Limb (tissue), 2 donors: ENCODE measurements around the gene UTP3.
"Not testable (repeated sequence)": the region's sequence is repeated elsewhere in the genome, so short reads cannot be mapped to it uniquely, and the experiment has no call there.

Source experiments
- DNase-seq, 2 donors: peaks; one replicate each; pipeline ENCODE4 v3.0.0-alpha.2; 2016; ENCODE audit errors: extremely low spot score in 2 of 2

UTP3 gene, protein sequence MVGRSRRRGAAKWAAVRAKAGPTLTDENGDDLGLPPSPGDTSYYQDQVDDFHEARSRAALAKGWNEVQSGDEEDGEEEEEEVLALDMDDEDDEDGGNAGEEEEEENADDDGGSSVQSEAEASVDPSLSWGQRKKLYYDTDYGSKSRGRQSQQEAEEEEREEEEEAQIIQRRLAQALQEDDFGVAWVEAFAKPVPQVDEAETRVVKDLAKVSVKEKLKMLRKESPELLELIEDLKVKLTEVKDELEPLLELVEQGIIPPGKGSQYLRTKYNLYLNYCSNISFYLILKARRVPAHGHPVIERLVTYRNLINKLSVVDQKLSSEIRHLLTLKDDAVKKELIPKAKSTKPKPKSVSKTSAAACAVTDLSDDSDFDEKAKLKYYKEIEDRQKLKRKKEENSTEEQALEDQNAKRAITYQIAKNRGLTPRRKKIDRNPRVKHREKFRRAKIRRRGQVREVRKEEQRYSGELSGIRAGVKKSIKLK

DNA sequence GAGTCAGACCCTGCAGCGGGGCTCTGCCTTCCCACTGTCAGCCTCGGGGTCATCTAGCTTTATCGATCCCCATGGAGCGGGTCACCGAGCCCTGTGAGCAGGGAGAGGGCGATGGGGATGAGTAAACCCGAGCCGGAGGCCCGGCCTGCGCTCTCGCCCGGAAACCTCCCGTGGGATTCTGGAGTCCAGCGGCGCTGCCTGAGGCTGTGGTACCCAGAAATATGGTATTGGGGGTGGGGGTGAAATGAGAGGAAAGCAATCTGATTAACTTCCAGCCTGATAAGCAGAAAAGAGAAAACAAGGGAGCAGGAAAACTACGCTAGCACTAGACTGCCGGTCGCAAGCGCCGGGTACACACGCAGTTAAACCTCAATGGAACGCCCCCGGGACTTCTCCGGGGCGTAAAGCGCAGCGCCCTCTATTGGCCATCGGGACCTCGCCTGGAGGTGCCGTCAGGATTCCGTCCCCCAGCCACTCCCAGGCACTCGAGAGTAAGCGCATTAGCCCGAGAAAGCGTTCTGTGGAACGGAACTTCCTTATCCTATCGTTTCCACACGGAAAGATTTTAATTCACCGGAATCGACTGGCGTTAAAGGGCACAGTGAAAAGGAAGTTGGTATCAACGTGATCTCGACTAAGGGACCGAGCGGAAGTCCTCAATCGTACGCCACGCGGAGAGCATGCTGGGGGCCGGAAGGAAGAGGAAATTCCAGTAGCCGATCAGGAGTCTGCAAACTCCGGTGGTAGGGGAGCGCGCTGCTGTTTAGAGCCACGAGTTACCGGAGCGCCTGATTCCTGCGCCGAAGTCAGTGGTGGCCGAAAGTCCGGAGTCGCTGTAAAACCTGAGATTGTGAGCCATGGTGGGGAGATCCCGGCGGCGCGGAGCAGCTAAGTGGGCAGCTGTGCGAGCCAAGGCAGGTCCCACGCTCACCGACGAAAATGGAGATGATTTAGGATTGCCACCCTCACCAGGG lies at the start of gene UTP3:
Gene UTP3 (plus strand): TSS at position 712 of the 974 bp plus-strand sequence. CDS start 146 bp downstream, at position 858.
- DNase-seq = peak; percentile 97 to 99

DNA sequence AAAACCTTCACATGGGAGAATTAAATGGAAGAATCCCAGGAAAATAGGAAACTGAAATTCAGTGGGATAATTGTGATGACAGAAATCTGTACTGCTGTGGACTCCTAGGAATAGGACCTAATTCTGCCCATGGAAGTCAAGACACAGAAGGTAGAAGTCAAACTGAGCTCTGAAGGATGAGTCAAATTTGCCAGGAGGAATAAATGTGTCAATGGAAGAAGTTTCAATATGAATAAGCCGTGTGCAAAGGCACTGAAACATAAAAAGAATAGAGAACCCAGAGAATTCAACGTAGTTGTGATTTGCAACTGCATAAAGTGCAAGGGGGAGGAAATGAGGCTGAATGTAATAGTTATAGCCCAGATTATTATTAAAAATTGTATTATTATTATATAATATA lies 48.1 kb upstream of the UTP3 start:
- no peak for DNase-seq

DNA sequence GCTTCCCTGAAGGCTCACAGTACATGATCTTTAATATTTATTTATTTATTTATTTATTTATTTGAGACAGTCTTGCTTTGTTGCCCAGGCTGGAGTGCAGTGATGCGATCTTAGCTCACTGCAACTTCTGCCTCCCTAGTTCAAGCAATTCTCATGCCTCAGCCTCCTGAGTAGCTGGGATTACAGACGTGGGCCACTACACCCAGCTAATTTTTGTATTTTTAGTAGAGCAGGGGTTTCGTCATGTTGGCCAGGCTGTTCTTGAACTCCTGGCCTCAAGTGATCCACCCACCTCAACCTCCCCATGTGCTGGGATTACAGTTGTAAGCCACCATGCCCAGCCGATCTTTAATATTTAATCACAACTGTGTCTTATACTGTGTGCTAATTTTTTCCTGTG lies 37.6 kb upstream of the UTP3 start:
- not testable (repeated sequence) for DNase-seq

DNA sequence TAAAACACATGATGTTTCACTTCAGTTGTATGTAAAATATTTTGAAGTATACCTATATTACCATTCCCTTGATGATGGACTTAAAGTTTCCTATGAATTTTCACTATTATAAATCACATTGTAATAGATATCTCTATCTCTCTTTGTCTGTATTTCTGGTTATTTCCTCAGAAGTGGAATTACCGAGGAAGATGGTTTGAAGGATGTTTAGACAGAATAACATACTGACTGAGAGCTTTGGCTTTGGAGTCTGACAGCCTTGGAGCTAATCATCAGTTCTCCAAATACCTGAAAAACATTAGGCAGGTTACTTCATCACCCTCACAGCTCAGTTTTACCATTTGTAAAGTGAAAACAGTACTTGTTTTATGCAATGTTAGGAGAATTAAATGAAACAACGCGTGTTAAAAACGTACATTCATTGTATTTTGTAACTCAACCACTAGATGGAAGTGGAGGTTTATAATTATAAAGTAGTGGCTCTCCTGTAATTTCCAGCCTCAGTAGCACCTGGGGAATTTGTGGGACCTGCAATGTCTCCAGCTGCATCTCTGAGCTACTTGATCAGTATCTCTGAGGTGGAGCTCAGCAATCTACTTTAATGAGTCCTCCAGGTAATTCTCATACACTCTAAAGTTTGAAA lies 36.3 kb upstream of the UTP3 start:
- peak; percentile 27 to 49 for DNase-seq

DNA sequence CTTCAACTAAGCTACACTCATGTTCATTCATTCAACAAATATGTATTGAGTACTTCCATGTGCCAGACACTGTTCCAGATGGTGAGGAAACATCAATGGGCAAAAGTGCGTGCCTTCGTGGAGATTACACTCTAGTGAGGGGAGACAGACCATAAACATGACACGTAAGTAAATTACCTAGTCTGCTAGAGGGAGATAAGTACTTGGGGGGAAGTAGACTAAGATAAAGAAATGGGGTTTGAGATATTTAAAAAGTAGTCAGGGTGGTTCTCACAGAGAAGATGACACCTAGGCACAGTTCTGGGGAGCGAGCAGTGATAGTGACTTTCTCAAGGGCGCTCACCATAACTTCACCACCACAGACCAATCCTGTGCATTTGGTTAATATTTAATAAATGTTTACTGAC lies 33.7 kb upstream of the UTP3 start:
- no peak for DNase-seq

DNA sequence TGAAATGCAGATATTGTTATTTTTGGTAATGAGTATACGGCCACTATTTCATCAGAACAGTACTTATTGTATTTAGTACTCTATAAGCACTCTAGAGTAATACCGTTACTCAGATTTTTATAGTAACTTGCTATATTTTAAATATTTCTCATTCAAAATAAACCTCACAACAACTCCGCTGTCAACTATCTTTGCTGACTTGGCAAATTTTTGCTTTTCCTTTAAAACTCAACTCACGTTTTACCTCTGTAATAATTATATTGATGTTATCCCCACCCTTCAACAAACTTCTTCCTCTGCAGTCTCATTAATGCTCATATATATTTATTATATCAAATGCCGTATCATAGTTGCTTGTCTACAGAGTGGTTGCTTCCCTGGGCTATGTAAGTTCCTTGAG lies 31.0 kb upstream of the UTP3 start:
- no peak for DNase-seq

DNA sequence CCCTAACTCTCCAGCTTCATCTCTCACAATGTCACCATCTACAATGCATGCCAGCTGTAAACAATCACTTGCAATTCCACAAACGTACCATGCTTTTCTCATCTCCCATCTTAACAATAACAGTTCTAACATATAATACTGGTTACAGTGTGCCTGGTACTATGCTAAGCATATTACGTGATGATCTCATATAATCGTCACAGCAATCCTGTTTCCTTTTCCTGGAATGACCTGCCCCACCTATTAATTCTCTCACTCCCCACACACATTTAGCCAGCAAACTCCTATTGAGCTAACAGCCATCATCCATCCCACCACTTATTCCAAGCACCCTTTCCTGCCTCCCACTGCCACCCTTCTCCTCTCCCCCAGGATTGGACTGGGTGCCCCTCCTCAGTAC lies 29.9 kb upstream of the UTP3 start:
- no peak for DNase-seq

DNA sequence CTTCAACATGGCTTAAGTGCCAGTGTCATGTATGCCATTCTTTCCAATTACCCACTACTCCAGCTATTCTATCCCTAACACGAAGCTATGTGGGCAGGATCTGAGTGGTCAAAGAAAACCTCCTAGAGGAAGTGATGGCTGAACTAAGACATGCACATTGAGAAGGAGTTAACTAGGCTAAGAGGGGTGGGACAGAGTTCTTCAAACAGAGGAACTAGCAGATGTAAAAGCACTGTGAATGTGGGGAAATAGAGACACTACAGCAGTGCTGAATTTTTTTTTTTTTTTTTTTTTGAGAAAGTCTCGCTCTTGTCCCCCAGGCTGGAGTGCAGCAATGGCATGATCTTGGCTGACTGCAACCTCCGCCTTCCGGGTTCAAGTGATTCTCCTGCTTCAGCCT lies 28.2 kb upstream of the UTP3 start:
- DNase-seq = no peak

DNA sequence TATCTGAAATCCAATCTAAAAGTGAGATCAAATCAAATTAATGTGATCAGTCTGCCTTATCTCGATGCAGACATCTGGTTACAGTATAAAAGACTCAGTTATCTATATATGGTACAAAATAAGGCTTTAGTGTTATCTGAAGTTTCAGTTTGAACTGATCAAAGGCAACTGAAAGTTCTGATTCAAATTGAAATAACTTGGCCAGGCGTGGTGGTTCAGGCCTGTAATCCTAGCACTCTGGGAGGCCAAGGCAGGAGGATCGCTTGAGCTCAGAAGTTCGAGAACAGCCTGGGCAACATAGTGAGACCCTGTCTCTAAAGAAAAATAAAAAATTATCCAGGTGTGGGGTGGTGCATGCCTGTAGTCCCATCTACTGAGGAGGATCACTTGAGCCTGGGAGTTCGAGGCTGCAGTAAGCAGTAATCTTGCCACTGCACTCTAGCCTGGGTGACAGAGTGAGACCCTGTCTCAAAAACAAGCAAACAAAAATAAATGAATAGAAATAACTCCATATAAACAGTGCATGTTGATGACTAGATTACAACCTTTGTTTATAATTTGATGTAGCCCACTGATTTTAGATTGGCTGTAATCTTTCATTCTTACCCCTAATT lies 26.9 kb upstream of the UTP3 start:
- not testable (repeated sequence) for DNase-seq

DNA sequence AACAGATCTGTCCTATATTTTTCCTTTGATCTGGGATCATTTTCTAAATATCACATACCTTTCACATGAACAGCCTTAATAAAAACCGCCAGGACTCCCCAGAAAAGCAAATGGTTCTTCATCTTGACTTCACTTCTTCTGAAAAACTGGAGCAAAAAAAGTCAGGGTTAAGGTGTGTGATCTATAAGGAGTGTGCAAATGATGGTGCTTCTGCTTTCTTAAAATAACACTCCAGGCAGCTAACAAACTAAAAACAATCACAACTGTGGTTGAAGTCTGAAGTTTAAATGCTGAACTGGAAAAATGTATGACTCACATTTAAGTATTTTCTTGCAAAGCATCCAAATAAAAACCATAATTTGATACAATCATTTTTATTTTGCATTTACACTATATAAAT lies 22.0 kb upstream of the UTP3 start, which contains the start of gene JCHAIN:
Gene JCHAIN (minus strand): TSS at position 140 of the 400 bp plus-strand sequence. CDS start 18 bp downstream, at position 122.
- DNase-seq = no peak

DNA sequence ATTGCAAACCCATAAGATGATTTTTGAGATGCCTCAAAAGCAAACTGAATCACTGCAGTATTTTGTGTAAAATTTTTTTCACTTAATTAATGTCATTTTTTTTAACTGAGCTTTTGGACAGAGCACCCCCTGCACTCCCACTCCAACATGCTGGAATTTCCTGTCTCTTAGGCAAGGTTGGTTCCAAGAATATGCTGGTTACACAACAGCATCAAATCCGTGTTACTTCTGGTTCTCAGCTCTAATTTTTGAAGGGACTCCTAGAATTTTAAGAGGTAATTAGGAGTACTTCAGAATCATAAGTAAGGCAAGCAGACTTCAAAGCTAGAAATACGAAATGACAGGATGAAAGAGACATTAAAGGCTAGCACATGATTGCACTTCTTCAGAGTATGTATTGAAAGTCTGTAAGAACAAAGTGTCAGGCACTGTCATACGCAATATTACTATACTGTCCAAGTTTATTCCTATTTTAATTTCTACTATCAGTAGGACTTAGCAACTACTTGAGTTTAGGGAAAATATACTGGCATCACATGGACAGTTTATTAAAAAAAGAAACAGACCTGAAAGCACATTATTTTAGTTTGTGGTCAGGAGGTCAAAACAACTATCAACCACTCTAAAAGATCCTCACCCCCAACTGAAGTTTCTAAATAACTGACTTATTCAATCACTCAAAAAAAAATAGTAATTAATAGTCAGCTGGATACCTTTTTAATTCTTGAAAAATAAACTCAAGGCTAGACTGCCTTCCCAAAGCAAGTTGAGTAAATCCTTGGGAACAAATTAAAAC lies 20.4 kb upstream of the UTP3 start:
- DNase-seq = no peak

DNA sequence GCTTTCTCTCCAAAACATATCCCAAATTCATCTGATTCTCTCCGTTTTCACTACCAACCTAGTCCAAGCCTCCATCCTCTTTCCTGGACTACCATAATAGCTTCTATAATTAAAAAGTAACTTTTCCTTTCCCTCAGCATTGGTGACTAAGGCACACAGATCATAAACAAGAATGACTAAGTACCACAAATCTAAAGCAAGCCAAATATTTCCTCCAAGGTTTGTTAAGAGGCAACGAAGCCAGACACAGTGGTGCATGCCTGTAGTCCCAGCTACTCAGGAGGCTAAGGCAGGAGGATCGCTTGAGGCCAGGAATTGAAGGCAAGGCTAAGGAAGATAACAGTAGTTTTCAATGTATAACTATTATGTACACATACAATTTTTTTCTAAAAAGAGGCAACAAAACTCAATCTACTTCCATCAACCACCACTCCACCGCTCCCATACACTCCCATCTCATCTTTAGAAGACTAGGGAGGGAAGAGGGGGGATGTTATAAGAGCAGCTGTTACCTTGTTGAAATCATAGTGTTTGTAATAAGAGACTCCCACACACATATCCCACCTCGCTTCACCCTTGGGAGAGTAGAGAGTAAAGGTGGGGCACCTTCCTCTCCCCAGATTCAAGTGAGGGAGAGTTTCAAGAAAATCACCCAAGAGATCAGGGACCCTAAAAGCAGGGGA lies 17.9 kb upstream of the UTP3 start:
- DNase-seq = no peak

DNA sequence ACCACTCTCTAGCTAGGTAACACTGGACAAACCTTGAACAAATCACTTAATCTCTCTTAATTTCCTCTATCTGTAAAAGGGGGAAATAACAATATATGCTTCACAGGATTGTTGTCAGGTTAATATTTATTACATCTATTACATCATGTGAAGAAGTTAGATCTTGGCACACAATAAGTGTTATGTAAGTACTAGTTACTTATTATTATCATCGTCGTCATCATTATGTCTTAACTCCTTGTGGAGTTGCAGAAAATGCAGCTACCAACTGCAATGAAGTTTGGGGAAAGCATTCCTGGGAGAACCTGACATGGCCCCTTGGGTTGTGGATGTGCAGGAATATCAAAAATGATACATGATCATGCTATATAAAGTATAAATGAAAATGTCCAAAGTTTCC lies 17.2 kb upstream of the UTP3 start:
- DNase-seq = no peak

DNA sequence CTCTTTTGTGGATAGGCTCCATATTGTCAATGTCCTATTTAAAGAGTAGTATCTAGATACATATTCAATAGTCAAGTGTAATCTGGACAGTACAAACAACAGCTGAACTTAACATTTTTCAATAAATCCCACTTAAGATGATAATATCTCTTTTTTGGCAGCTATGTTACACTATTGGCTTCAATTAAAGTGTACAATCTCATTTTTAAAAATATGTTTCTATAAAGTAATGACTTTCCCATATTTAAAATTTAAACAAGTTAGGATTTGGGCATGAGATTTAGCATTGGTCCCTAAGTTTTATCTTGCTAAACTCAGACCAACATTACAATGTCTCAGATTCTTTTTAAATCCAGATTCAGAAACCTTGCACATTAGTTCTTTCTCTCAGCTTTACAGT lies 14.1 kb upstream of the UTP3 start:
- no peak for DNase-seq

DNA sequence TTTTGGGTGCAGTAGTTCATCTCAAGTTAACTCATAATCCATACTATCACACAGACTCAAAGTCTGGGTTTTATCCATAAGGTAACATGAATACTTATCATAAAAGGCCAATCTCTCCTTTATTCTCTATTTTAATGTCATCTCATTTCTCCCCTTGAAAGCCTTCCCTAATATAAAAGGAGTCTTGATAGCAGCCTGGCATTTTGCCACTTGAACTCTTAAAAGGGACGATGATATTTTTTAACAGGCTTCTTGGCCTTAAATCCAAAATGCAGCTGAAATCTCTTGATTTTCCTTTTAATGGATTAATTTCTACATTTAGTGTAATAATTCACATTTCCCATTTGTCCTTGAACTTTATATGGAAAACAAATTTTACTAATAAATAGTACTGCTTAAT lies 13.6 kb upstream of the UTP3 start:
- no peak for DNase-seq

DNA sequence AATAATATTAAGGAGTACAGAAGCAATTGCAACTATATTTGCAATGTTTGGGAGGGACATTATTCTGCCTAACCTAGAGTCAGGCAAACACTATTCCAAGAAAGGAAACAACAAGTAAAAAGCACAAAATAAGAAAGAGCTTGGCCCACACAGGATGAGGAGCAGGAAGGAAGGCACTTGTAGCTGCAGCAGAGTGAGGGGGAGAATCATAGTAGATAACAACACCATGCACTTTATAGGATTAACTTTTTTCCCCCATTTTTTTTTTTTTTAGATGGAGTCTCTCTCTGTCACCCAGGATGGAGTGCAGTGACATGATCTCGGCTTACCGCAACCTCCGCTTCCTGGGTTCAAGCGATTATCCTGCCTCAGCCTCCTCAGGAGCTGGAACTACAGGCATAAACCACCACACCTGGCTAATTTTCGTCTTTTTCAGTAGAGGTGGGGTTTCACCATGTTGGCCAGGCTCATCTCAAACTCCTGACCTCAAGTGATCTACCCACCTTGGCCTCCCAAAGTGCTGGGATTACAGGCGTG lies 11.7 kb upstream of the UTP3 start:
- no peak for DNase-seq

DNA sequence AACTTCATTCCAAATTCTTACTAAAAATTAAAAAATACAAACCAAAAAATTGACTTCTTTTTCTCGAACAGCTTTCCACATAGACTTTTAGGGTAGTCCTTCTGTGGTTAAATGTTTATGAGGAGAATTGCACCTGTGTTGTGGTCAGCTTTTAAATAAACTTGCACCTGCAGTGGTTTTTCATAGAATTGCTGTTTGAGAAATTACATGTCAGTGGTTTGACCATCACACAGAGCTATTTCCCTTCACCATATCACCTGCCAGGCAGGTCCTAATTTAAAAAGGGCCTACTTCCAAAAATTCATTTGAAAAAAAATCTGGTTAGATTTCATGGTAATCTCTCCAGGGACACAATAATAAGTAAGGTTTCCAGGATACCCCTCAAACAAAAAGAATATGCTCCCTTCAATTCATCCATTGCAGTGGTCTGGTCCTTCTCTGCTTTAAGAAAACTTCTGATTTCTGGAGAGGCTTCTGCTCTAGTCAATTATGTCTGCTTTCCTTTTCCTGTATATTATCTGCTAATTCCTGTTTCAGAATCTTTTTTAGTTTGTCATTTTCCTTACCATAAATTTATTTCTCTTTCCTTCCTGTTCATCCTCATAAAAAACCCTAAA lies 9.8 kb upstream of the UTP3 start:
- no peak for DNase-seq

DNA sequence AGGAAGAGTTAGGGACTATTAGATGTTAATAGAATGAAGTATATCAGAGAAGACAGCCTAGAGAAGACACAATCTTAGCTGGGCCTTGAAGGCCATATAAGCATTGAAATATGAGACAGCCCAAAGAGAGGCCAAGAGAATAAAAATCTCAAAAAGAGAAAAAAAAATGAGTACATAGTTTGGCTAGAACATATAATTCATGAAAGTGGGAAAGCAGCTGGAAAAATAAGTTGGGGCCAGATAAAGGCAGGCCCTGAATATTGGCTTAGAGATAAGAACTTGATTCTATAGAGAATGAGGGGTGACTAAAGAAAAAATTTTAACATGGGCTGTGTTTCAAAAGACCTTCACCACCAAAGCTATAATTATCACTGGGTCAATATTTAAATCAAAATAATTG lies 7.4 kb upstream of the UTP3 start:
- no peak for DNase-seq

DNA sequence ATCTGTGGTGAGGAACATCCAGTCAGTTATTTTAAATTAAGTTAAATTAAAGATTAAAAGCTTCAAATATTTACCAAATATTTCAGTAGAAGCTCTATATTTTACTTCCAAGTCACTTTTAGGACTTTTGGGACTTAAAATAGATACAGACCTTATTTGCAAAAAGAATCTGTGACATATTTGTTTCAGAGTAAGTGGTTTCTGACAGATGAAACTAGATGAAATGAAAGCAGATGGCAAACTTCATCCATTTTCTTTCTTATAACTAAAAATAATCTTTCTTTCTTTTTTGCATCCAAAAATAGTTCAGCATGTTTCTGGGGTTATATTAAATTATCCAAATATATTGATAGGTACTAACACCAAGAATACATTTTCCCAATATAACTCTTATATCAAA lies 6.6 kb upstream of the UTP3 start:
- no peak for DNase-seq
